Measurements from ENCODE around the gene SHQ1. TPM values are rescaled to one million over a fixed set of nuclear protein-coding genes. Genes with fewer than 3 reads are reported as not detected.
A peak's percentile ranks its signal among the peaks of the same experiment; 100 is the strongest.

SHQ1 gene
- 15.4 and 15.8 TPM in 2 replicates for total RNA-seq (2014; rRNA removed; shearing (Covaris generic))

DNA sequence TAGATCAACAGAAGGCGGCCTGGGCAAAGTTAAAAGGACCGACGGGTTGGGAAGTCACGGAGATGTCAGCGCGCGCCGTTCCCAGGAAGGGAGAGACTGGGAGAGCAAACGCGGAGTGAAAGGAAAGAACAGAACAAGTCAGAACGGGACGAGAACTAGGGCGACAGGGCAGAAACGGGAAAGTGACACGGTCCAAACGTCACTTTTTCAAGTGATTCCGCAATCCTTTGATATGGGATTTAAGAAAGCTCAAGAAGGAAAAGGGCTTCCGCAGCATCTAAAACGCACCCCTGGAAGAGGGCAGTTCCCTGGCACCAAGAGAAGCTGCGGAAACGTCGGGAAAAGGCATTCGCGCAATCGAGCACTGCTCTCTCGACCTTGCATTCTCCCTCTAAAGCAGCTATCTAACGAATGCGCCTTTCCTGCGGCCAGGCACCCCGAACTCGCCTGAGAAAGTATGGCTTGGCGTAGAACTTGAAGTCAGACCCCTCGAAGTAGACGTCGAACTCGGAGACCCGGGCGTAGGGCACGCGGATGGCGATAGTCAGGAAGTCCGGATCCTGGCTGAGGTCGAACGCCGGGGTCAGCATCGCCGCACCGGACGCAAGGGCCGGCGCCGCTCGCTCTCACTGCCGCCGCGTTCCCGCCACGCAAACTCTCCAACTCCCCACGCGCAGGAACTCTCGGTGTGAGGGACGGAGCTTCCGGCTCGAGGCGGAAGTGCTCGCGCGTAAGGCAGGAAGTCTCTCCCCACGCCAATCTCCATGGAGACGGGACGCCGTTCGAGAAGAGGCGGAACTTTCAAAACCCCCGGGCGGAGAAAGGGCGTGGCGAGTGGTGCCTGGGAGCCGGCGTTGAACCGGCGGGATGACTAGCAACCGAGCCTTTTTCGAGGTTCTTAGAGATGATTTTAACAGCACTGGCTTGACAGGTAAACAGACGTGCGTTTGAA, at the start of gene SHQ1:
TSS of gene SHQ1 (minus strand) at position 695 of the 952 bp plus-strand sequence. CDS start at position 590, 105 bp downstream.
- DNase-seq (ENCODE audit: low spot score) = peak; percentile 90

DNA sequence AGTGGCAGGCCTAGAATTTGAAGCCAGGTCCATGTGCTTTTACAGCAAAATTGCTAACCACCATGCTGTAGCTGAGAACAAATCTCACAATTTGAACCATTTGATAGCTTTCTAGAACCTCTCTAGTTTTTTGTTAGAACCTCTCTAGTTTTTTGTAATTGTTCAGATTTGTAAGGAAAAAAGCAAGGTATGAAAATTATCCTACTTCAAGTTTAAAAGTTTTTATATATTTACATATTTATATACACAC, 49.4 kb upstream of the SHQ1 start:
- DNase-seq (ENCODE audit: low spot score) = no peak

DNA sequence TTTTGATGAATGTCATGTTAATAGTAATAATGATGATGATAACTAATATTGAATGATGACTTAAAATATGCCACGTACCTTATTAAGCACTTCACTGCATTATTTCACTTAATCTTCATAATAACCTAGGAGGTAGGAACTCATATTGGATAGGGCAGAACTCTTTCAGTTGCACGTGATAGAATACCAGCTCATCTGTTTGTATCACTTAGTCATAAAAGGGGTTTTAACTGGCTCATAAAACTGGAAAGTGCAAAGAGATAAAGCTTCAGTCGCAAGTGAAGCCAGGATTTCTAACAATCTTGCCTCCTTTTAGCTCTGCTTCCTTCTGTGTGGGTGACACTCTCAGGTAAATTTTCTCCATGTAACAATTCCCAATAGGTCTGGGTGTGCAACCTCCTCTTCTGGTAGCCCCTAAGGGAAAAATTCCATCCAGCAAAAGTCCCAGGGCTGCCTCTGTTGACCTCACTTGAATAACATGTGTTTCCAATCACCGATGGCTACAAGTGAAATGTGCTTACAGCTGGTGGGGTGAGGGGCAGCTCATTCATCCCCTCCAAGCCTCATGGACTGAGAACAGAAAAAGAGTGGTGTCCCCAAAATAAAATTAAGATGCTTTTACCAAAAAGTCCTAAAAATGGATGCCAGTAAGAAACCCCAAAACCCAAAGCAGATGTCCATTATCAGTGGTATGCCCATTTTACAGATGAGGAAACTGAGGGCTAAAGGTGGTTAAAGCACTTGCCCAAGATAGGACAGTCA, 48.9 kb upstream of the SHQ1 start:
- no peak for DNase-seq (ENCODE audit: low spot score)

DNA sequence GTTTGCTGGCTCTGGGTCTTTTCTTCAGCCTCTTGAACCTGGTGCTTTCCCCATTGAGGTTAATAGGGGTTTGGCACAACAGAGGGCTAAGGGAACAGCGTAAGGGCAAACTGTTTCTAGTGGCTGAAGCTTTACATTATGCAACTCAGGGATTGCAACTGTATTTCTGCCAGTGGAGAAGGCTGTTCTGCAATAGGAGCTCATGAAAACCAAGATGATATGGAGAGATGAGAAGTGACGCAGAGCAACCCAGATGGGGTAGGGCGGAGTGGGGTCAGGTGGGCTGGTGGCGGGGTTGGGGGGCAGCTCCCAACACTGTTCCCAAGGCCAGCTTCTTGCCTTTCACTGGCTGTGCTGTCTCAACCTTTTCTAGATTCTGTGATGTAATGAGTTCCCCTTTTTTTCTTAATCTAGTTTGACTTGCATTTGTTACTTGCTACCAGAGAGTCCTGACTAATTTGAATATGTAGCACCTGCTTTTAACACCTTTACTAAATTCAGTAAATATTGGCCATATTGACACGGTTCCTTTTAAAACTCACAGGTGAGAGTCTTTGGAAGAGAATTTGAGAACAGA, 46.8 kb upstream of the SHQ1 start:
- DNase-seq (ENCODE audit: low spot score) = no peak

DNA sequence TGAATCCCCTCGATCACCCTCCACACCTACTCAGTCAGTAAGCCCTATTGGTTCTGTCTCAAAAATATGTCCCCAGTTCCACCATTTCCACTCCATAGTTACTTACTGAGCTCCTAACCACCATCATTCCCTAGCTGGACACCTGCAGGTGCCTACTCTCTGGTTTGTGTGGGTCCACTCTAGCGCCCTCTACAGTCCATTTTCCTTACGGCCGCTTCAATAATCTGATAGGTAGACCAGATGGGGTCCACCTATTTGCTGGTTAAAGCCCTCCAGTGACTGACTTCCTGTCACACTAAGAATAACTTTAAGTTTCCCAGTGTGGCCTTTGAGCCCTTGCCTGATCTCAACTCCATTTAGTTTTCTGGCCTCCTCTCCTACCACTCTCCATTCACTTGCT, 44.6 kb upstream of the SHQ1 start:
- no peak for DNase-seq (ENCODE audit: low spot score)

DNA sequence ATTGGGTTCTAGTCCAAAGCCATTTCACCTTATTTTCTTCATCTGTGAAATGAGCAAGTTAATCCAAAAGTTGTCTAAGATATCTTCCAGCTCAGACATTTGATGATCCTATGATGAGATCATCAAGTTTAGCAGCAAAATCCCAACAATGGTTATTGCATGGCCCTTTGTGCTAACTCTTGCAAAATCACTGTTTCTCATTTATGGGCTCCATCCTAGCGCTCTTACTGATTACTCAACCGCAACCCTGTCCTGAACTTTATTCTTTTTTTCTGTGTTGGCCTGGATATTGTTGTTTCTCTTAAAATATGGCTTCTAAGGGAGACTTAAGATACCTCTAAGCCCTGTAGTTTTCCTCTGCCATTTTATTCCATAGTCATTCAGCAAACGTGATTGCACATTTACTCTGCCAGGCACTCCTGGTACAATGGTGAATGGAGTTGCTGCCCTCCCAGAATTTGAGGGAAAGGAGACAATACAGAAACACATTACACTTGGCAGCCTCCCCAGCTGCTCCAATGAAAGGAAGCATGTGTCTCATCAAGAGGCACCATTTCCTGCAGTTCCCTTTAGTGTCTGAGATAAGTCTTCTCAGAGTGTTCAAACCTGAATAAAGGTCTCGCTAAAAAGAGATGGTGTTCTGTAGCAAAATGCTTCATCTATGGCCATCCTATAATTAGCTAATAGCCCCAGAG, 44.0 kb upstream of the SHQ1 start:
- DNase-seq (ENCODE audit: low spot score) = peak; percentile 54

DNA sequence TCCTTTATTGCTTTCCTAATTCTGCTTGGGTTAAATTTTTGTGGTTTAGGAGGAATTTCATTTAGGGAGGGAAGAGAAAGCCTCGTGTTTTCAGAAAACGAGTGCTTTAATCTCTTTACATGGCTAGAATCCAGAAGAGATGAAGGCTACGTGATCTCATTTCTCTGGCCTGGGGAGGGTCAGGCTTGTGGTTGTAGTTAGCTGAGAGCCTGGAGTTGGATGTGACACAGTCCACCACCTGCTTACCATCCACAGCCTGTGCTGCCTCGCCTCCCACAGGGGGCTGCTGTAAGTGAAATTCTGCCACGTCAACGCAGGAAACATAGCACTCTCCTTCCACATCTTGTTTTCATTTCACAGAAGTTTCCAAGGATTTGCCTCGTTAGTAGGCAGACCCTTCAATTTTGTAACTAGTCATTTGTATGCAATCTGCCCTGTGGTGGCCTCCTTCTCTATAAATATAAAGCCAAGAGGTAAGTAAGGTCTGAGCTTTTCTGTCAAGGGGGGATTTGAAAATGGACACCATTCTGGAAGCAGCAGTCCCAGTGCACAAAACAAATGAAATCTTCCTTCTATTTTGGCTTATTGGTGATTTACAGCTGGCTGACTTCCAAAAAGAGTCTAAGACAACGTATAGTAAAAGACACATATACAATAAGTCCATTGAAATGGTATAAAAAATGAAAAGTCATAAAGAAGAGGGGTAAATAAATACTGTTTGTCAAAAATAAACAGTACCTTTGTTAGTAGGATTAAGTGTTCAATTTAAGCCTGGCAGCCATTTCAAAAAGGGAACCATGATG, 43.0 kb upstream of the SHQ1 start:
- DNase-seq (ENCODE audit: low spot score) = peak; percentile 92

DNA sequence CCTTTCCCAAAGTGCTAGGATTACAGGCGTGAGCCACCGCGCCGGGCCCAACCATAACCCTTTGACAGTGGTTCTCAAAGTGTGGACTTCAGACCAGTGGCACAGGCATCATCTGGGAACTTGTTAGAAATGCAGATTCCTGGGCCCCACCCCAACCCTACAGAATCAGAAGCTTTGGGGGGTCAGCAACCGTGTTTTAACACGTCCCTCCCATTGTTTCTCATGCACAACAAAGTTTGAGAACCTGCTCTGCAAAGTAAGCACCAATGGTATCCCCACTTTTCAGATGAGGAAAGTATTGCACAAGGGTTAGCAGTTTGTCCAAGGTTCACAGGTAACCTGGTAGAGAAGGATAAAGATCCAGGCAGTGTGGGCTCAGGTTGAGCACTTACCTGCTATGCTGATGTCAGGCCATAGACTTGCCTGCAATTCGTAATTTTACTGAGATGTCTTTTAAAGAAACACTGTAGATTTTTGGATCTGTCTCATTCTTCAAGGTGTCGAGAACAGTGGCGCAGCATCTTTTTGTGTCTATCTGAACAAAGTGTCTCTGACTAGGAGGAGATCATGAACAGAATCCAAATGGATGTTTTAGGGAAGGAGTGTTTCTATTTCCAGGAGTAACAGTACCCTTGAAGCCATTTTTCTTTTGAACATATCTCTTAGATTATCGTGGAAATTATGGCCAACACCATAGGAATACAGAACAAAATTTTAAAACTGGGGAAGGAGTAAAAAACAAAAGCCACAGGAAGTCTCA, 42.1 kb upstream of the SHQ1 start:
- DNase-seq (ENCODE audit: low spot score) = no peak

DNA sequence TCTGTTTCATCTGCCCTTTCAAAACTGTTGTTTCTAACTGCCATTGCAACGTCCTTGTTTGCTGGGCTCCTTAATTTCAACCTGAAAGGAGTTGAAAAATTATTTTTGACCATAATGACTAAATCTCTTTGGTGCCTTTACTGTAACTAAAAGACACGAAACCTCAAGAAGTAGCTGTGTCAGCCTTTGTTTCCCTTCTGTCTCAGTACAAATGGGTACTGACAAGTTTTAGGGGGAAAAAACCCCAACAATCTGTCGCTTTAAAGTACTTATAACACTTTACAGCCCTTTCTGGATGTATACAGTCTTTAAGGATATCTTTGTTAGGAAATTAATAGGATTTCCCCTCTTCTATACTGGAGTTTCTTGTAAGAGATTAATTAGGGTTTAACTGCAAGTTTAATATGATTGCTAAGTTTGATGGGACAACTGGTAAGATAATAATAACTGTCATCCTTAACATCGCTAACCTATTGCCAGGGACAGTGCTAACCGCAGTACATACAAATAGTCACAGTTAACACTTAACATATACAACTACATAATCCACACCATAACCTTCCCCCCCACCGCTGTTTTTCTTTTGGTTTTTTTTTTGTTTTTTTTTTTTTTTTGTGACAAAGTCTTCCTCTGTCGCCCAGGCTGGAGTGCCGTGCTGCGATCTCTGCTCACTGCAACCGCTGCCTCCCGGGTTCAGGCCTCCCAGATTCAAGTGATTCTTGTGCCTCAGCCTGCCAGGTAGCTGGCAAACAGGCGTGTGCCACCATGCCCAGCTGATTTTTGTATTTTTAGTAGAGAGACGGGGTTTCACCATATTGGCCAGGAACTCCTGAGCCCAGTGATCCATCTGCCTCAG, 41.3 kb upstream of the SHQ1 start:
- no peak for DNase-seq (ENCODE audit: low spot score)

DNA sequence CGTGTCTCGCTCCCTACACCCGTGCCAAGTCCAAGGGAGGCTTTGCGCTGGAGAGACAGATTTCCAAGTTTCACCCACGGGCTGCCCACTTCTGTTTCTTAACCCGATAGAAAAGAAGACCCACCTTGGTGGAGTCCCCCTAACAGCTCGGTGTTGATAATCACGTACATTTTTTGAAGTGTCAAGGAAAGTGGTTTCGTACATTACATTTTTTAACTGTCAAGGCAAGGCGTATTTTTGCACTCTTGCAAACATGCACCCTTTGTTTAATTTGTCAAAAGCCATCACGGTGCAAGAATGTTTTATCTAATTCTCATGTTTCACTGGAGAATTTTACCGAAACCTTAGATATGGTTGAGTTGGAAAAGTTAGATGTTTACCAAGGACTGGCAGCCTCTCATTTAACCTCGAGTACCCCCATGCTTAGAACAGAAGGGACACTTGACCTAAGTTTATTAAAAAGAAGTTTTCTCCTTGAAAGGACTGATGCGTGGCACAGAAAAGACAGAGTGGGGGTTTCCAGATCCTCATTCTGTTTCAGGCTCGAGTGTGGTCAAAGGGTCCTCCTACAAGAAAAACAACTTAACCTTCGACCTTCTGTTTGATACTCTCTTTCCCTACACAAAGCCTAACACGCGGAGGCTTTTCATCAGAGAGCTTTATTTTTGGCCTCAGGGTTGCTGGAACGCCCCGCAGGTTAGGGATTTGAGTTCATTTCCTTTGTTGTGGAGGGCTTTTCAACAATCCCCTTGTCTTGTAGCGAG, 40.5 kb upstream of the SHQ1 start:
- no peak for DNase-seq (ENCODE audit: low spot score)

DNA sequence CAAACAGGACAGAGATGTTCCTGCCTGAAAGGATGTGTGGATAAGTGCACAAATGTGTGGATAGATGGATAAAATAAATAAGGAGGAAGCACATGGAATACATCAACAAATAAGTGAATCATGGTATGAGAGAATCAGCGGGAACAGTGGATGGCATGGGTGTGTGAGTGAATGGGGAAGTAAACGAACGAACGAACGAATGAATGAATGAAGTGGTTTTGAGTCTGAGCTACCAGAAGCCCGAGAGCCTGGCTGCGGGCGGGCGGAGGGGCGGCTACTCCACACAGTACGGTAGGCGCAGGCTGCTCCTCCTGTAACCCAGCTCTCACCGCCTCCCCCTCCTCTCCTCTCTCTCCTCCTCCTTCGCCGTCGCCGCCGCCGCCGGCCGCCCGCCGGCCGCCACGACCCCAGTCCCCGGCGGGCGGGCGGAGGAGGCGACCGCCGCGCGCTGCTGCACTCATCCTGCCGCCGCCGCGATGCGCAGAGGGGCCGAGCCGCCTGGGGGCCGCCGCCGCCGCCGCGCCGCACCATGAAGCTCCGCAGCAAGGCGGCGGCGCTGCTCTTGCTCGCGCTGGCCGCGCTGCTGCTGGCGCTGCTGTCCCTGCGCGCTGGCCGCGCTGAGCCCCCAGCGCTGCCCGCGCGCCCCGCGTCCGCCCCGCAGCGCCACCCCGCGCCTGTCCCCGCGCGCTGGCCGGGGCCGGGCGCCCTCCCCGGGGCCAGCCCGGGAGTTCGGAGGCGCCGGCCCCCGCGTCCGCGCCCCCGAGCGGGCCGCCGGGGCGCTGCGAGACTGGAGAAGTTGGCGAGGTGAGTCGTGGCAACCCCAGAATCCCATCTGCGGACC, 39.7 kb upstream of the SHQ1 start, which contains the start of gene GXYLT2:
TSS of gene GXYLT2 (plus strand) at position 342 of the 841 bp plus-strand sequence. CDS start at position 530, 188 bp downstream.
- peak; percentile 52 for DNase-seq (ENCODE audit: low spot score)

DNA sequence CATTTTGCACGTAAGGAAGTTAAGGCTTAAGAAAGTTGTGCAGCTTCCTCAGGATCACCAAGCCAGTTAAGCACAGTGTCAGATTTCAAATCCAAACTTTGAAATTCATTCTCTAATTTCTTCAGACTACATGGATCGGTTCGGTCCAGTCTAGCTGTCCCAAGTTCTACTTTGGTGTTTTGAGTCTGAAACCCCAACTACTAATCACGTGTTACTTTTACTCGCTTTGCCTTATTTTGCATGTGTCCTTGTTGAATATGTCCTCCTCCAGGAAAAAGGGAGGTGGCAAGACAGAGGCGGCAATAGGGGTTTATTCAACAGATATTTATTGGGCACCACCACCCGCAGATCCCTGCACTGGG, 39.1 kb upstream of the SHQ1 start:
- DNase-seq (ENCODE audit: low spot score) = no peak

DNA sequence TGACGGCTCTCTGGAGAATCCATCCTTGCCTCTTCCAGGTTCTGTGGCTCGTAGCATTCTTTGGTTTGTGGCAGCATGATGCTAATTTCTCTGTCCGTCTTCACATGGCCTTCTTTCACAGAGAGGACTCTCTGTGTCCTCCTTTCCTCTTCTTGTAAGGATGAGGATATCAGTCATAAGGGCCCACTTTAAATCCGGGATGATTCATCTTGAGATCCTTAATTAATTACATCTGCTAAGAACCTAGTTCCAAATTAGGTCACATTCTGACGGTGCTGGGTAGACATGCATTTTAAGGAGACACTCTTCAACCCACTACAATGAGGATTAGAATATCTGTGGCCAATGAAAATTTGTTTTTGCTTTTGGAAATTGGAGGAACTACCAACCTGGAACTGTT, 23.9 kb upstream of the SHQ1 start:
- DNase-seq (ENCODE audit: low spot score) = no peak

DNA sequence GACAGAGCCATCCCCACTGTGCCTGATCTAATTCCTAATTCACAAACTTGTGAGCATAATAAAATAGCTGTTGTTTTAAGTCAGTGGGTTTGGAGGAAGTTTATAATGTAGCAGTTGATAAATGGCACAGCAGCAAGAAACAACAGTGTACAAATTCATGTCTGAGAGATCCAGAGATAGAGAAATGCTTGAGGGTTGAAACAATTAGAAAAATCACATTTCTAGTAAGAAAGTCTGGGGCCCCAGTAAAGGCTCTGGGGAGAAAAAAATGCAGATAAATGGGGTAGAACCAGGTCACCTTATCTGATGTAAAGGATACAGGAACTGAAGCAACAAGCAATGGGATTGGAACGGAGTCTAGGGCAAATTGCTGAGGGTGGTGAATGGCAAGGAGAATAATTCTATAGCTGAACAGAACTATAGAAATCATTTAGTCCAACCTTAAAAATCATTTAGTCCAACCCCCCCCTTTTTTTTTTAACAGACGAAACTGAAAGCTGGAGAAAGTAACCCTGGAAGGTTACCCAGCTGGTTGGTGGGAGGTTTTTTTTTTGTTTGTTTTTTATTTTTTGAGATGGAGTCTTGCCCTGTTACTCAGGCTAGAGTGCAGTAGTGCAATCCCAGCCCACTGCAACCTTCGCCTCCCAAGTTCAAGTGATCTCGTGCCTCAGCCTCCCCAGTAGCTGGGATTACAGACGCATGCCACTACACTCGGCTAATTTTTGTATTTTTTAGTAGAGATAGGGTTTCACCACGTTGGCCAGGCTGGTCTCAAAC, 14.3 kb upstream of the SHQ1 start:
- DNase-seq (ENCODE audit: low spot score) = no peak

DNA sequence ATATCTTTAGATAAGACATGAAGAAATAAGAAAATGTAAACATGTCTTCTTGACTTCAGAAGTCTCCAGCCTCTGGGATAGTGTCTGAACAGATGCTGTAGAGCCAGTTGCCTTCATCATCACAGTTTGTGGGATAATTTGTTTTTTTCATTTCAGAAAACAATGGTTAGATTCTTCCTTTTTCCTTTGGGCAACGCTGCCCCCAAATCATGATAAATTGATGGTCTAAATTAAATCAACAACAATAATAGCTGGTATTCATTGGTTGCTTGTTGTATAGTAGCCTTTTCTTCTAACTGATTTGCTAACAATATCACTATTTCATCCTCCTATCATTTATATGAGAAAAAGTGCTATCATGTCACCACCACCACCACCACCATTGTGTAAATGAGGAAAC, 12.6 kb upstream of the SHQ1 start:
- no peak for DNase-seq (ENCODE audit: low spot score)

DNA sequence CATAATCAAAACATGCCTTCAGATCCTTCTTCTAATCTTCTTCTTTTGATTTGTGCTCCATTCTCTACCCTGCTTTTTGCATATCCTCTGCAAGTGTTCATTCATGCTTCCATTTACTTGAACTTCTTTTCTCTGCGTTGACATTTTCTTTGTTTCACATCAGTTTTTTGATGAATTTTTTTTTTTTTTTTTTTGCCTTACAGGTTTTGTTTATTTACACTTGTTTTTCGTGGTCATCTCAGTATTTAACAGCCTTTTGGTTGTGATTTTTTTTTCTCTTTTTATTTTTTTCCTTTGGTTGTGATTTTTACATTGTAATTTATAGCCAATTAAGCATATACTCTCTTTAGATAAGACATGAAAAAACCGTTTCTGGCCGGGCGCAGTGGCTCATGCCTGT, 11.8 kb upstream of the SHQ1 start:
- DNase-seq (ENCODE audit: low spot score) = no peak

DNA sequence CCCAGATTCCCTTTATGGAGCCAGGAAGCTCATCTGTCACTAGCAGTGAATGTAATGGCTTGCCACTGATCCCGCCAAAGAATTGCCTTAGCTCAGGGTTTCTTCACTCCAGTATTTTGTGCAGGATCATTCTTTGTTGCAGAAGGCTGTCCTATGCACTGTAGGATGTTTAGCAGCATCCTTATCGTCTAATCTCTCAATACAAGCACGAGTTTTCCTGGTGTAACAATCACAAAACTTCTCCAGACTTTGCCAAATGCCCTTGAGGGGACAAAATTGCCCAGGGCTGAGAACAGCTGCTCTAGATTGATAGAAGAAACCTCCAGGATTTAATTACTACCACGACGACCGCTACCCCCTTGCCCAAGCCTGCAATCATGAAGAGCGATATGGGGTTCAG, 6.8 kb upstream of the SHQ1 start:
- DNase-seq (ENCODE audit: low spot score) = no peak

All from A172 (cell line).